ENCODE measurements around the gene AMPD1. TPM values are rescaled to one million over a fixed set of nuclear protein-coding genes. Genes with fewer than 3 reads are reported as not detected.

The AMPD1 gene
- total and polyA plus RNA-seq, 2 of the 13 experiments (the other 11 are each of a cell fraction or from before 2014, with no cell fraction given), result not detected

GRCh38 chr1:114723915-114724314 is 28.6 kb upstream of the AMPD1 start:
- Histone ChIP-seq H2AFZ (ENCODE audit: low read length) (no peak overlapping the region), H3K4me2 (ENCODE audit: low read depth, low read length) (no peak overlapping the region), H3K79me2 (ENCODE audit: insufficient read depth, low read length) (no peaks in the 10 kb centered on the region), H3K9me3 (ENCODE audit: low read length) (no peaks in the 10 kb centered on the region), H3K4me1 (ENCODE audit: insufficient read depth, low read length) (peaks cover 22% of the 10 kb centered on the region), H3K4me3 (replicated peaks in 1 of 3; ENCODE audit: insufficient read depth in 1 of 3, low read depth in 2 of 3, low read length in 3 of 3) (no peak overlapping the region), H3K27me3 (ENCODE audit: control insufficient read depth in 1 of 2, insufficient read depth in 2 of 2, low read length in 2 of 2) (no peaks in the 10 kb centered on the region), H4K20me1 (ENCODE audit: insufficient read depth, low read length) (no peaks in the 10 kb centered on the region; the same call in 1 of the 2 replicates), H3K36me3 (replicated peaks in 1 of 2; ENCODE audit: control insufficient read depth in 1 of 2, insufficient read depth in 2 of 2, low read length in 2 of 2) (peaks cover 20 to 91% of the 10 kb centered on the region in 2 experiments), H3K27ac (ENCODE audit: extremely low read length, insufficient read depth, low read length) (no peak overlapping the region), H3K9ac (ENCODE audit: insufficient read depth, low read depth, low read length) (no peak overlapping the region)
- 100% methylated on average over 1 of the region's 1 CpG for WGBS (ENCODE audit: low lambda C conversion rate)
- intact Hi-C loops (cut with micrococcal nuclease; ENCODE audit: unreplicated experiment) (loop anchor here (5.0 kb wide), 1 partner anchor 272 kb away; no protein-coding TSS in a partner anchor), in situ Hi-C loops (cut with HindIII; ENCODE audit: extremely low pct_ligation_motif_present, low pct_unique_long_range_greater_than_20kb) (no loop called here)
- no peak for DNase-seq (ENCODE audit: low spot score)
- BruUV-seq (replicated peaks), result no TSS peak
- ChIA-PET POLR2A (no interaction called here), CTCF (ENCODE audit: low intra/inter-chr PET ratio, low total read pairs) (no interaction called here)
- no peak for ATAC-seq
- no peak for FAIRE-seq
- TF ChIP-seq SUZ12 (IDR thresholded peaks at IDR 0.05; ENCODE audit: low read depth, low read length) (no peak), TFE3 (CRISPR knock-in tag; IDR thresholded peaks at IDR 0.05) (no peak)

- Histone ChIP-seq H3K9ac (ENCODE audit: insufficient read depth, low read depth, low read length) (no peak overlapping the region), H3K27ac (ENCODE audit: extremely low read length, insufficient read depth, low read length) (no peak overlapping the region), H3K4me3 (replicated peaks in 1 of 3; ENCODE audit: insufficient read depth in 1 of 3, low read depth in 2 of 3, low read length in 3 of 3) (no peak overlapping the region), H3K4me1 (ENCODE audit: insufficient read depth, low read length) (peaks cover 22% of the 10 kb centered on the region), H3K4me2 (ENCODE audit: low read depth, low read length) (no peak overlapping the region), H3K27me3 (ENCODE audit: control insufficient read depth in 1 of 2, insufficient read depth in 2 of 2, low read length in 2 of 2) (no peaks in the 10 kb centered on the region), H3K36me3 (replicated peaks in 1 of 2; ENCODE audit: control insufficient read depth in 1 of 2, insufficient read depth in 2 of 2, low read length in 2 of 2) (peaks cover 22 to 92% of the 10 kb centered on the region in 2 experiments), H2AFZ (ENCODE audit: low read length) (no peak overlapping the region), H3K79me2 (ENCODE audit: insufficient read depth, low read length) (no peaks in the 10 kb centered on the region), H3K9me3 (ENCODE audit: low read length) (no peaks in the 10 kb centered on the region), H4K20me1 (ENCODE audit: insufficient read depth, low read length) (no peaks in the 10 kb centered on the region; the same call in 1 of the 2 replicates)
- FAIRE-seq (no peak), DNase-seq (ENCODE audit: low spot score) (no peak), ATAC-seq (no peak)
- in situ Hi-C loops (cut with HindIII; ENCODE audit: extremely low pct_ligation_motif_present, low pct_unique_long_range_greater_than_20kb) (no loop called here), intact Hi-C loops (cut with micrococcal nuclease; ENCODE audit: unreplicated experiment) (loop anchor here (5.0 kb wide), 1 partner anchor 271 kb away; no protein-coding TSS in a partner anchor)
- CTCF ChIA-PET (ENCODE audit: low intra/inter-chr PET ratio, low total read pairs), result no interaction called here
- BruUV-seq (replicated peaks), result no TSS peak
- TF ChIP-seq ZFAT (CRISPR knock-in tag; conservative IDR thresholded peaks at IDR 0.05) (no peak), ZKSCAN1 (IDR thresholded peaks at IDR 0.05; ENCODE audit: low read length) (no peak), ZBTB42 (CRISPR knock-in tag; IDR thresholded peaks at IDR 0.05) (no peak), CBFB (CRISPR knock-in tag; IDR thresholded peaks at IDR 0.05) (no peak), ZSCAN21 (CRISPR knock-in tag; IDR thresholded peaks at IDR 0.05; ENCODE audit: borderline replicate concordance) (no peak), ARNT2 (CRISPR knock-in tag; IDR thresholded peaks at IDR 0.05; ENCODE audit: low read depth) (no peak), FIP1L1 (IDR thresholded peaks at IDR 0.05; ENCODE audit: borderline replicate concordance, insufficient read depth, low read depth, low read length) (no peak), ZNF878 (CRISPR knock-in tag; IDR thresholded peaks at IDR 0.05) (no peak), ATF7-NPFF (CRISPR knock-in tag; IDR thresholded peaks at IDR 0.05; ENCODE audit: low read depth) (no peak), BORCS8-MEF2B (CRISPR knock-in tag; IDR thresholded peaks at IDR 0.05) (no peak), MBNL3 (CRISPR knock-in tag; conservative IDR thresholded peaks at IDR 0.05) (no peak), SIN3B (IDR thresholded peaks at IDR 0.05; ENCODE audit: low read length) (no peak), MED8 (CRISPR knock-in tag; IDR thresholded peaks at IDR 0.05; ENCODE audit: insufficient replicate concordance) (no peak), HOXA5 (CRISPR knock-in tag; IDR thresholded peaks at IDR 0.05) (no peak), ZNF34 (CRISPR knock-in tag; IDR thresholded peaks at IDR 0.05; ENCODE audit: borderline replicate concordance) (no peak)
- POLR2A ChIA-PET, result no interaction called here
- 0% methylated on average over 1 of the region's 1 CpG for WGBS (ENCODE audit: low lambda C conversion rate)
These were observed 28.1 kb upstream of the AMPD1 start for GRCh38 chr1:114723457-114723856.
